Thyroid gland (tissue), 4 donors: ENCODE measurements around the gene KCNJ6. TPM values are rescaled to one million over a fixed set of nuclear protein-coding genes. Genes with fewer than 3 reads are reported as not detected.

Source experiments
- DNase-seq, 2 donors: peaks; one replicate each; pipeline ENCODE4 v3.0.0-alpha.2; 2019
- H3K27ac ChIP-seq, 3 donors: fragments of 200-600 bp; sonication (generic); 1 replicate in 2 of 3; 2 replicates in 1 of 3; pipeline ENCODE4 v1.5.1; 2016 to 2019; ENCODE audit warnings: mild to moderate bottlenecking in 1 of 3, moderate library complexity in 1 of 3
- H3K27me3 ChIP-seq: fragments of 200-600 bp; sonication (generic); one replicate; pipeline ENCODE4 v1.5.1; 2019
- H3K36me3 ChIP-seq, 2 donors: fragments of 200-600 bp; sonication (generic); one replicate each; pipeline ENCODE4 v1.5.1; 2016 to 2019
- H3K4me1 ChIP-seq, 2 donors: fragments of 200-600 bp; sonication (generic); one replicate each; pipeline ENCODE4 v1.5.1; 2017 to 2019
- H3K4me3 ChIP-seq, 3 donors: fragments of 200-600 bp; sonication (generic); replicated peaks in 1 of 3; 1 replicate in 2 of 3; 2 replicates in 1 of 3; pipeline ENCODE4 v1.5.1; 2016; ENCODE audit warnings: mild to moderate bottlenecking in 1 of 3
- H3K9me3 ChIP-seq: fragments of 200-600 bp; sonication (generic); one replicate; pipeline ENCODE4 v1.5.1; 2017
- POLR2A ChIP-seq, 2 donors: fragments of 450-650 bp; IDR thresholded peaks; one replicate each; pipeline ENCODE4 v1.6.1; 2017; ENCODE audit warnings: antibody characterized with exemption in 2 of 2, mild to moderate bottlenecking in 2 of 2, moderate library complexity in 1 of 2
- WGBS, 2 donors: methylation state at CpG; one replicate each; pipeline ENCODE4 v1.1.5; 2017; 5-methylcytosine and 5-hydroxymethylcytosine counted together
- intact Hi-C: fragments of 100-400 bp; cut with DNase I; formaldehyde crosslinking; loops from one replicate; pipeline ENCODE4 v1.15.1; 2023
- total RNA-seq, 4 donors: library from RNA; depleted of rRNA; stranded (reverse); fragments of >200 nt; gene quantifications; one replicate each; pipeline ENCODE4 v1.2.3, GENCODE V29; 2016
- TF ChIP-seq, protein P1 (sequence below), 6 experiments: fragments of 200-600 bp in 3 of 6; fragments of 450-650 bp in 3 of 6; sonication (generic) in 3 of 6; IDR thresholded peaks; one replicate each; pipeline ENCODE4 v1.5.1; 2016 to 2019; ENCODE audit warnings: antibody characterized with exemption in 6 of 6, mild to moderate bottlenecking in 2 of 6, inconsistent platforms in 1 of 6, moderate library complexity in 1 of 6

Gene KCNJ6
- total RNA-seq, 4 donors from 2014 or later = not detected

DNA sequence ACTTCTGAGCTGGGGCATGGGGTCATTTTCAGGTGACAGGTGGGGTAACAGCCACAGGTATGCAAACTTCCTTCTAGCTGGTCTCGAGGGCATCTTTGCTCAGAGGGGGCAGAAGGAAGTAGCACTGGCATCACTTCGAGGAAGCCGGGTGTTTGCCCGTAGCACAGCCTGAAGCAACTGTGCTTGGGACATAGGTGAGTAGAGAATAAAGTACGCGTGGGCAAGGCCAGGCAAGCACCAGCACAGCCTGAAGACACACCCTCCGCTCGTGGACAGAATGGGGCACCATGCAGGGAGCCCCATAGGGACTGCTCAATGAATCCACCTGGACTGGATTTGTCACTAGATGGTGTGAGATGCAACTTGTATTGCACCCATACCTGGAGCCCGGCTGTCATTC lies 167.1 kb downstream of the KCNJ6 start:
- no peak overlapping the region for H3K4me3 ChIP-seq
- H3K36me3 ChIP-seq = no peaks in the 10 kb centered on the region
- H3K4me1 ChIP-seq = no peaks in the 10 kb centered on the region
- intact Hi-C loops = no loop called here
- no peak for TF ChIP-seq POLR2A (IDR thresholded peaks at IDR 0.05)
- TF ChIP-seq, protein P1, sequence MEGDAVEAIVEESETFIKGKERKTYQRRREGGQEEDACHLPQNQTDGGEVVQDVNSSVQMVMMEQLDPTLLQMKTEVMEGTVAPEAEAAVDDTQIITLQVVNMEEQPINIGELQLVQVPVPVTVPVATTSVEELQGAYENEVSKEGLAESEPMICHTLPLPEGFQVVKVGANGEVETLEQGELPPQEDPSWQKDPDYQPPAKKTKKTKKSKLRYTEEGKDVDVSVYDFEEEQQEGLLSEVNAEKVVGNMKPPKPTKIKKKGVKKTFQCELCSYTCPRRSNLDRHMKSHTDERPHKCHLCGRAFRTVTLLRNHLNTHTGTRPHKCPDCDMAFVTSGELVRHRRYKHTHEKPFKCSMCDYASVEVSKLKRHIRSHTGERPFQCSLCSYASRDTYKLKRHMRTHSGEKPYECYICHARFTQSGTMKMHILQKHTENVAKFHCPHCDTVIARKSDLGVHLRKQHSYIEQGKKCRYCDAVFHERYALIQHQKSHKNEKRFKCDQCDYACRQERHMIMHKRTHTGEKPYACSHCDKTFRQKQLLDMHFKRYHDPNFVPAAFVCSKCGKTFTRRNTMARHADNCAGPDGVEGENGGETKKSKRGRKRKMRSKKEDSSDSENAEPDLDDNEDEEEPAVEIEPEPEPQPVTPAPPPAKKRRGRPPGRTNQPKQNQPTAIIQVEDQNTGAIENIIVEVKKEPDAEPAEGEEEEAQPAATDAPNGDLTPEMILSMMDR (IDR thresholded peaks at IDR 0.05) = no peak
- H3K27me3 ChIP-seq = no peaks in the 10 kb centered on the region
- 87 to 91% methylated on average over 9 of the region's 9 CpGs for WGBS, 2 donors
- H3K9me3 ChIP-seq = no peaks in the 10 kb centered on the region
- DNase-seq = no peak
- H3K27ac ChIP-seq = no peak overlapping the region

DNA sequence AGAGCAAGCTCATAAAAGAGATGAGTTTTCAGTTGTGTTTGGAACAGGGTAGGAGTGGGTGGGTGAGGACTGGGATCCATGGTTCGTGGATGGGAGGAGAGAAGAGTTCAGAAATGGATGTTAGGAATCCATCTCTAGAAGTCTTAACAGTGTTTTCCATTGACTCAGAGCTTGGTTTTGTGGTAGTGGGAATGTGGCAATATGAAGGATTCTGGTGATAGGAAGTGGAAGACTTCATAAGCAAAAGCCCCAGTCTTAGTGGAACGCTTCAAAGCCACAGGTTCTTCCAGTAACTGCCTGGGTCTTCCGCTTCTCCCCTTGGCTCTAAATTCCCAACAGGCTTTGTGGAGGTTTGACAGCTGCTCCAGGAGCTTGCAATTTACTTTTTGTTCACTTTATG lies 167.9 kb downstream of the KCNJ6 start:
- Histone ChIP-seq H3K4me1 (no peaks in the 10 kb centered on the region), H3K27me3 (no peaks in the 10 kb centered on the region), H3K4me3 (no peak overlapping the region), H3K27ac (no peak overlapping the region), H3K9me3 (no peaks in the 10 kb centered on the region), H3K36me3 (no peaks in the 10 kb centered on the region)
- 85 to 90% methylated on average over 3 of the region's 3 CpGs for WGBS, 2 donors
- TF ChIP-seq, protein P1 (IDR thresholded peaks at IDR 0.05) = no peak
- TF ChIP-seq POLR2A (IDR thresholded peaks at IDR 0.05) = no peak
- intact Hi-C loops = no loop called here
- DNase-seq = no peak

- 65 to 66% methylated on average over 2 of the region's 2 CpGs for WGBS, 2 donors
- intact Hi-C loops = no loop called here
- DNase-seq = no peak
These were observed 169.4 kb downstream of the KCNJ6 start for GRCh38 chr21:37746849-37747248.

DNA sequence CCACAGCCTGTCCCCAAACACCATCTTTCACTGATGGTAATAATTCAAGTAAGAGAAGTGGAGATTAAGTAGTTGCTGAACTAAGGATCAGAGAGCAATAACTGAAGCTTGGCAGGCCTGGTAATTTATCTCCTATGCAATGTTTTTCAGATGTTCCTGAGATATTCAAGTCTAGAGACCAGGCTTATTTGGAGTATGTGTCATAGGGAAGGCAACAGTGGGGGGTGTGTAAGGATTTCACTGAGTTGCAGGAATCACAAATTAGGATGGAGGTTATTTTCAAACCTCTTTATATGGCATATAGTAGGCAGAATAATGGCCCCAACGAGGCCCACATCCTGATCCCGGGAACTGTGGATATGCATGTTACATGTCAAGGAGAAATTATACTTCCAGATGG lies 171.7 kb downstream of the KCNJ6 start:
- no peak for DNase-seq
- WGBS, 2 donors = 78 to 87% methylated on average over 2 of the region's 2 CpGs
- H3K4me1 ChIP-seq = no peaks in the 10 kb centered on the region
- no peaks in the 10 kb centered on the region for H3K9me3 ChIP-seq
- TF ChIP-seq, protein P1 (IDR thresholded peaks at IDR 0.05) = no peak
- no peak for TF ChIP-seq POLR2A (IDR thresholded peaks at IDR 0.05)
- no peak overlapping the region for H3K4me3 ChIP-seq
- intact Hi-C loops = no loop called here
- H3K36me3 ChIP-seq = no peaks in the 10 kb centered on the region
- no peak overlapping the region for H3K27ac ChIP-seq
- H3K27me3 ChIP-seq = no peaks in the 10 kb centered on the region

More at GRCh38 chr21:37746849-37747248, 169.4 kb downstream of the KCNJ6 start:
- H3K4me1 ChIP-seq = no peaks in the 10 kb centered on the region
- TF ChIP-seq POLR2A (IDR thresholded peaks at IDR 0.05) = no peak
- TF ChIP-seq, protein P1 (IDR thresholded peaks at IDR 0.05) = no peak
- H3K27ac ChIP-seq = no peak overlapping the region
- H3K4me3 ChIP-seq = no peak overlapping the region
- H3K36me3 ChIP-seq = no peaks in the 10 kb centered on the region
- H3K27me3 ChIP-seq = no peaks in the 10 kb centered on the region
- H3K9me3 ChIP-seq = no peaks in the 10 kb centered on the region

DNA sequence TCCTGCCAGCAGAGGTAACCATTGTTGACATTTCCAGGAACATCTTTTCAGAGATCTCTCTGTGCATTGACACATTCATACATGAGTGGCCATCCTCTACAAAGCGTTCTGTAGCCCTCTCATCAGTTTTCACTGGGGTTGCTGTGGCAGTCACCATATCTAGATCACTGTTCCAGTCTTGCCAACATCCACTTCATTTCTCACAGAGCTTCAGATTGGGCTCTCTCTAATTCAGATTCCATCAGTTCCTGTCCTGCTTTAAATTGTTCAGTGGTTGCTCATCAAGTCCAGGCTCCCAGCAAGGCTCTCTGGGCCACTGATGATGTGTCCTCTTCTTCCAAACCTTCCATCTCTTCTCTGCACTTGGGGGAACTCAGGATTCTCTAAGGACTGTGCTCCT lies 173.7 kb downstream of the KCNJ6 start:
- no peak for TF ChIP-seq POLR2A (IDR thresholded peaks at IDR 0.05)
- TF ChIP-seq, protein P1 (IDR thresholded peaks at IDR 0.05) = no peak

More for the DNA sequence above, 173.7 kb downstream of the KCNJ6 start:
- H3K27me3 ChIP-seq = no peaks in the 10 kb centered on the region
- DNase-seq = no peak
- H3K4me3 ChIP-seq = no peak overlapping the region
- no peaks in the 10 kb centered on the region for H3K4me1 ChIP-seq
- H3K9me3 ChIP-seq = no peaks in the 10 kb centered on the region
- H3K36me3 ChIP-seq = no peaks in the 10 kb centered on the region
- intact Hi-C loops = no loop called here
- 64 to 70% methylated on average over 1 of the region's 1 CpG for WGBS, 2 donors
- H3K27ac ChIP-seq = no peak overlapping the region
